ENCODE data around the gene IGSF9B. TPM values are rescaled to one million over a fixed set of nuclear protein-coding genes. Genes with fewer than 3 reads are reported as not detected.

IGSF9B gene
- total RNA-seq, 2 donors from 2014 or later: 1.8 to 9.1 TPM

GRCh38 chr11:133946051-133946450 lies 10.7 kb downstream of the IGSF9B start:
- no peak overlapping the region for H3K27ac Mint-ChIP-seq
- no peaks in the 10 kb centered on the region for H3K9me3 Mint-ChIP-seq
- H3K36me3 Mint-ChIP-seq: no peaks in the 10 kb centered on the region
- H3K4me3 Mint-ChIP-seq: no peak overlapping the region
- H3K27me3 Mint-ChIP-seq: peaks cover 24% of the 10 kb centered on the region in 2 donors
- ATAC-seq (no peak), DNase-seq (ENCODE audit: low spot score) (no peak)
- peaks cover 15 to 17% of the 10 kb centered on the region in 2 donors for H3K4me1 Mint-ChIP-seq (ENCODE audit: low read depth in 2 of 2)

DNA sequence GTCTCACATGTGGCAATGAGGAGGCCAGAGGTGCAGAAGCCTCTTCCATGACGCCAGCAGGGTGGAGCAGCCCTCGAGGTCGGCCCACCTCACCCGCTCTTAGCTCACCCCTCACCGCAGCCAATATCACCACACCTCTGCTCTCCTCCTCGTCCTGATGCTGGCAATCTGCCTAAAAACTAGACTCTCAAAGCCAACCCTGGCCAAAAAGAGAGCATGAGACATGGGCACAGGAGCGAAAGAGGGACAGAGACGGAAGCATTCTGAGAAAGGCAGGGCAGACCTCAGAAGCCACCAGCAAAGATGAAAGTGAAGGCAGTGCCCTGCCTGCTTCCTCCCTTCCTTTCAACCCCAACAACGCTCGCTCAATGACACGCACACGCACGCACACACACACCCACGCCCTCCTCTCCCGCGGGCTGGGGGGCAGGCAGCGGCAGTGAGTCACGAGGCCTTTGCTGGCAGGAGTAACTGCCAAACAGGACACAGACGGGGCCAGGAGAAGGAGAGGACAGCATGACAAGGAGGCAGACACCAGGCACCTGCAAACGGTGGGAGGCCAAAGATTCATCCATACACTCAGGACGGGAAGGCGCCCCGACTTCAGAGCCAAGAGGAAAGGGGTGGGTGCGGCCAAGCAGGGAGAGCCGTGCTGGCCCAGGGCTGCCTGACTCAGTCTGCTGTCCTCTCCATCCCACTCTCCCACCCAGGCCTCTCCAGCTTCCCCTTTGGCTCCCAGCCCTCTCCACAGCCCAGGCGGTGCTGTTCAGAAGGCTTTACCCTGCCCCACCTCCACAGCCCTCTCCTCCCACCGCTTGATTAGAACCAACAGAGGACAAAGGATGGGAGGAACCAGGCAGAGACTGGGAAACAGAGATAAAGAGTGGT lies 11.4 kb downstream of the IGSF9B start:
- no peaks in the 10 kb centered on the region for H3K36me3 Mint-ChIP-seq
- peak; percentile 89 to 90 for ATAC-seq

DNA sequence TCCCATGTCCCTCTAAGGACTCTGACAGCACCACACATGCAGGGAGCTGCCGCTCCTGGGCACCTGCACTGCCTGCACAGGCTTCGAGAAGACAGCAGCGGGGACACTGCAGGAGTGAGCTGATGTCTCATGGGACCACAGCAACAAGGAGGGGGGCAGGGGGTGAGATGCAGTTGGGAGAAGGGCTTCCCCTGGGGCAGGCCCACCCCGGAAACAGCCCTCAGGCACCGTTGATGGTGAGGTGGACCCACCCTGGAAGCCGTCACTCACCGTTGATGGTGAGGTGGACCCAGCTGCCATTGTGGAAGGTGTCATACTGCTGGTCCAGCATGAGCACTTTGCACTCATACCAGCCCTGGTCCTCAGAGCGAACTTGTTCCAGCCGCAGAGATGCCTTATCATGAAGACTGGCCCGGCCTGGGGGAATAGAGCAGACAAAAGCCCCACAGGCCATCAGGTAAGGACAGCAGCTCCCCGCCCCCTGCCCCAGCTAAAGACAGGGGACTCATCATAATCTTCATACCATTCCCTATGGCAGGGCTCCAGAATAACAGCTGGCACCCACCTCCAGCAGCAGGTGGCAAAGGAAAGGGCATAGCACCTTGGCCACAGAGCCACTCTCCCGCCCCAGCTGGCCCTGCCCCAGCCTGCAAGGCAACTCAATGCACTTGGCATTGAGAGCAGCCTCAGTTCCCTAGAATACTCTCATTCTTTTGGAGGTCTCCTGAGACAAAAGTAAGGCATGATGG lies 12.6 kb downstream of the IGSF9B start:
- Mint-ChIP-seq H3K9me3 (peaks cover 10% of the 10 kb centered on the region), H3K27ac (peak overlapping the region in 1 of 2 donors; percentile 53), H3K4me3 (peak overlapping the region; percentile 73), H3K27me3 (peaks cover 17% of the 10 kb centered on the region in 2 donors), H3K36me3 (no peaks in the 10 kb centered on the region), H3K4me1 (ENCODE audit: low read depth in 2 of 2) (peaks cover 15 to 24% of the 10 kb centered on the region in 2 donors)
- DNase-seq (ENCODE audit: low spot score) (no peak), ATAC-seq (no peak)

More for the DNA sequence above, 11.4 kb downstream of the IGSF9B start:
- DNase-seq (ENCODE audit: low spot score): peak; percentile 75
- Mint-ChIP-seq H3K9me3 (peaks cover 2% of the 10 kb centered on the region), H3K4me1 (ENCODE audit: low read depth in 2 of 2) (peaks cover 15 to 17% of the 10 kb centered on the region in 2 donors), H3K27me3 (peaks cover 24% of the 10 kb centered on the region in 2 donors), H3K4me3 (peak overlapping the region; percentile 73), H3K27ac (peak overlapping the region; percentile 53 to 80)

DNA sequence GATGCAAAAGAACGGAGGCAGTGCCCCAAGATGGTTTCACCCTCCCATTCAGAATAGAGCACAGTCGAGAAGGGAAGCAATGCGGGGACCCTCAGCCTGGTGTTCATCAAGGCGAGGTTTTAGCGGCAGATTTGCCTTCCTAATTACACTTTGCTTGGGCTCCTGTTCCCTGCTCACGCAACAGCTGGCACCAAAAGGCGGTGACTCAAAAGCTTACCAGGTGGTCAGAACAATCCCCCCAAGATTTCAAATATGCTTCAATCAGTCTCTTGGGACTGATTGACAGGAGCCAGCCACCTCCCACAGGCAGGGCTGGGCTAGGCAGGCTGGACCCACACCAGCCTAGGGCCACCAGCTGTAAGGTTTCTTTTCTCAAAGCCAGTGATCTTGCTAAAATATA lies 14.2 kb downstream of the IGSF9B start:
- Mint-ChIP-seq H3K9me3 (peaks cover 10% of the 10 kb centered on the region), H3K27me3 (peaks cover 3 to 7% of the 10 kb centered on the region in 2 donors), H3K4me3 (no peak overlapping the region), H3K4me1 (ENCODE audit: low read depth in 2 of 2) (peaks cover 10 to 20% of the 10 kb centered on the region in 2 donors), H3K27ac (no peak overlapping the region), H3K36me3 (no peaks in the 10 kb centered on the region)
- no peak for ATAC-seq
- no peak for DNase-seq (ENCODE audit: low spot score)

GRCh38 chr11:133941546-133941945 lies 15.2 kb downstream of the IGSF9B start:
- Mint-ChIP-seq H3K9me3 (peaks cover 10% of the 10 kb centered on the region), H3K36me3 (no peaks in the 10 kb centered on the region), H3K4me3 (no peak overlapping the region), H3K27ac (no peak overlapping the region), H3K4me1 (ENCODE audit: low read depth in 2 of 2) (peaks cover 8 to 18% of the 10 kb centered on the region in 2 donors), H3K27me3 (peaks cover 0 to 6% of the 10 kb centered on the region in 2 donors)
- DNase-seq (ENCODE audit: low spot score): no peak
- no peak for ATAC-seq

- no peak for DNase-seq (ENCODE audit: low spot score)
- H3K4me1 Mint-ChIP-seq (ENCODE audit: low read depth in 2 of 2): peaks cover 2 to 12% of the 10 kb centered on the region in 2 donors
- no peaks in the 10 kb centered on the region for H3K36me3 Mint-ChIP-seq
Measured at GRCh38 chr11:133940034-133940433, 16.7 kb downstream of the IGSF9B start.

DNA sequence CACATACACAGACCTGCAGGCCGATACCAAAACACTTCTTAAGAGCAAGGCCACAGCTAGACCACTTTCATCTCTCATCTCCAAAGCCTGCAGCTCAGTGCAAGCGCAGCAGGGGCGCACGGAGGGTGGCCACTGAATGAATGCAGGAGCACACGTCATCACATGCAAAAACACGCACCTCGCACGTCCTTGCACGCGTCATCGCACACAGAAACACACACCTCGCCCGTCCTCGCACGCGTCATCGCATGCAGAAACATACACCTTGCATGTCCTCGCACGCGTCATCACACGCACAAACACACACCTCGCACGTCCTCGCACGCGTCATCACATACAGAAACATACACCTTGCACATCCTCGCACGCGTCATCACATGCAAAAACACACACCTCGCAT lies 17.2 kb downstream of the IGSF9B start:
- Mint-ChIP-seq H3K4me1 (ENCODE audit: low read depth in 2 of 2) (peaks cover 0 to 9% of the 10 kb centered on the region in 2 donors), H3K36me3 (no peaks in the 10 kb centered on the region), H3K27ac (no peak overlapping the region), H3K27me3 (no peaks in the 10 kb centered on the region), H3K9me3 (peaks cover 10% of the 10 kb centered on the region), H3K4me3 (no peak overlapping the region)
- ATAC-seq (no peak), DNase-seq (ENCODE audit: low spot score) (no peak)

More at GRCh38 chr11:133940034-133940433, 16.7 kb downstream of the IGSF9B start:
- Mint-ChIP-seq H3K27me3 (peaks cover 0 to 1% of the 10 kb centered on the region in 2 donors), H3K9me3 (peaks cover 10% of the 10 kb centered on the region), H3K4me3 (no peak overlapping the region), H3K27ac (no peak overlapping the region)
- ATAC-seq: no peak

DNA sequence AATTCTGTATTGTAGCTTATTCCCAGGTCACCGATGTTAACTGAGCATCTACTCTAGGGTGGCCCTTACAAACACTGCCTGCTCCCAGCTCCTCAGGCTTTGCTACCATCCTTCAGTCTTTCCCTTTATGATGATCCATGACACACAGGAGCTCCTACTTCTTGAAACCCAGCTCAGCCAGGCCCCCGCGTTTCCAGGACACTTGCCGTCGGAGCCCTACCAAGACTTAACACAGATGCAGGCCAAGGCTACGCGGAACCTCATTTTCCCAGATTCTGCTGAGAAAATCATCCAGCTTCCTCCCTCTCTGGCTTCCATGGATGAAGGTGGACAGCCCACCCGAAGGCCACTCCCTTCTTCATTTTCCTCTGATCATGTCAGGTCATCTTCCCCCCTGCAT lies 18.6 kb downstream of the IGSF9B start:
- Mint-ChIP-seq H3K4me3 (no peak overlapping the region), H3K27ac (no peak overlapping the region), H3K27me3 (no peaks in the 10 kb centered on the region), H3K4me1 (ENCODE audit: low read depth in 2 of 2) (peaks cover 0 to 7% of the 10 kb centered on the region in 2 donors), H3K9me3 (peaks cover 10% of the 10 kb centered on the region), H3K36me3 (no peaks in the 10 kb centered on the region)
- ATAC-seq (no peak), DNase-seq (ENCODE audit: low spot score) (no peak)

DNA sequence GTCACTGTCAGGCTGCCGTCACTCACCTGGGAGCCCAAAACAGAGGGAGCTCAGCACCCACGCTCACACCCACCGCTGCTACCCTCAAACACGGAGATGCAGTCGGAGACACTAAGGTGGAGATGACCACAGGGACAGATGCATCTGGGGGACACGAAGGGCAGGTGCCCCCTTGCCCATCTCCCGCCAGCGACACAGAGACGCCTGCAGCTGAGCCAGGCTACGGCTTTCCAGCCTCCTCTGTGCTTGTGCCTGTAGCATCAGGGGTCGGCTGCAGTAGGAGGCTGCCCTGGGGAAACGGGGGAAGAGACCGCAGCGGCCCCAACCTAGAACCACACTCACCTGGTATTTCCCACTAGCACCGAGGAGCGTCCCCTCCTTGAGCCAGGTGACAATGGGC lies 19.3 kb downstream of the IGSF9B start:
- Mint-ChIP-seq H3K36me3 (no peaks in the 10 kb centered on the region), H3K27ac (no peak overlapping the region), H3K4me1 (ENCODE audit: low read depth in 2 of 2) (peaks cover 0 to 7% of the 10 kb centered on the region in 2 donors), H3K4me3 (no peak overlapping the region), H3K27me3 (no peaks in the 10 kb centered on the region), H3K9me3 (peaks cover 10% of the 10 kb centered on the region)
- no peak for DNase-seq (ENCODE audit: low spot score)
- ATAC-seq: no peak

DNA sequence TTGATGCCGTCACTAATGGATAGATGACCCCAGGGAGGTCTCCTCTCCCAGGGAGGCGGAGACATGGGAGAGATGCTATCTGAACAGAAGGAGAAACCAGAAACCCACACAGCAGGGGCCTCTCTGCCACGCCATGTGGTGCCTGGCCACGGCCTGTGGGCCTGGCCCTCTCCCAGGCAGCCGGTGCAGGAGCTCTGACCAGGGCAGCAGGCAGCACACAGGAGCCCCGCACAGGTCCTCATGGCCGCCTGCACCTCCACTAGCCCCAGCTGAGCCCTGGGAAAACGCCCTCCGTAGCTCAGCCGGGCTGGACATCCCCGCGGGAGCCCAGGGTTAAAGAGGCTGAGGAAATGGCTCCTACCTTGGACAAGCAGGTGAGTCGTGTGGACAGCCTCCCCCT lies 19.8 kb downstream of the IGSF9B start:
- H3K27ac Mint-ChIP-seq: no peak overlapping the region
- no peak for ATAC-seq
- no peak overlapping the region for H3K4me3 Mint-ChIP-seq
- peaks cover 10% of the 10 kb centered on the region for H3K9me3 Mint-ChIP-seq
- no peaks in the 10 kb centered on the region for H3K27me3 Mint-ChIP-seq
- H3K36me3 Mint-ChIP-seq: no peaks in the 10 kb centered on the region
- H3K4me1 Mint-ChIP-seq (ENCODE audit: low read depth in 2 of 2): peaks cover 0 to 7% of the 10 kb centered on the region in 2 donors
- DNase-seq (ENCODE audit: low spot score): no peak

- DNase-seq (ENCODE audit: low spot score) (no peak), ATAC-seq (no peak)
- Mint-ChIP-seq H3K9me3 (peaks cover 10% of the 10 kb centered on the region), H3K27ac (no peak overlapping the region), H3K4me3 (no peak overlapping the region), H3K27me3 (no peaks in the 10 kb centered on the region), H3K36me3 (no peaks in the 10 kb centered on the region), H3K4me1 (ENCODE audit: low read depth in 2 of 2) (peaks cover 0 to 7% of the 10 kb centered on the region in 2 donors)
Measured at GRCh38 chr11:133936592-133936991, 20.2 kb downstream of the IGSF9B start.

DNA sequence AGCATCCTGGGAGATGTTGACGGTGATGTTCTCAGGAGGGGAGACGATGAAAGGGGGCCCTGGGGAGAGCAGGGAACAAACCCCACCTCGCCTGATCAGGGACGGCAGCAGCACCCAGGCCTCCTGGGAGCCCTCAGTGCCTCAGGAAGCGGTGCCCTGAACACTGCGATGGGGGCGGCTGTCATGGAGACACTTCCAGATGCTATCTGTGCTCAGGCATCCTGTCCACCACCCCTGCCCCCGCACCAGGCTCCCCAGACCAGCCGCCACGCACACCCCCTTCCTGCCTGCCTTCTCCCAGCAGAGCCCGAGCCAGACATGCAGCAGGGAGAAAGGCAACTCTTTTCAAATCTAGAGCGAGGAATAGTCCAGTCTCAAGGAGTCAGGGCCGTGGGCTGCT lies 20.6 kb downstream of the IGSF9B start:
- ATAC-seq (no peak), DNase-seq (ENCODE audit: low spot score) (no peak)
- Mint-ChIP-seq H3K9me3 (peaks cover 10% of the 10 kb centered on the region), H3K27me3 (no peaks in the 10 kb centered on the region), H3K36me3 (no peaks in the 10 kb centered on the region), H3K27ac (no peak overlapping the region), H3K4me3 (no peak overlapping the region), H3K4me1 (ENCODE audit: low read depth in 2 of 2) (peaks cover 0 to 7% of the 10 kb centered on the region in 2 donors)

DNA sequence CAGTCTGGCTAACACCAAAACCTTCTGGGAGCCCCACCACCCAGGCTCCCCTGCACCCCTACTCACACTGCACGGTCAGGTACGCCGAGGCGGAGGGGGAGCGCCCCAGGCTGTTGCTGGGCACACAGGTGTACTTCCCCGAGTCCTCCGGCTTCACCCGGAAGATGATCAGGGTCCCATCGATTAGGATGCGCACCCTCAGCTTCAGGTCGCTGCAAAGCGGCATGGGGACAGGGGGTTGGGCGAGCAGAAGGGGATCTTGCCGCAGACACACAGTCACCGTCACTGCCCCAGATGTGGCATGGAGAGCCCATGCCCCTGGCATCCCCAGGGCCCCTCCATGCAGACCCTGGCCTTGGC lies 21.2 kb downstream of the IGSF9B start:
- ATAC-seq (no peak), DNase-seq (ENCODE audit: low spot score) (no peak)
- Mint-ChIP-seq H3K27ac (no peak overlapping the region), H3K4me3 (no peak overlapping the region), H3K4me1 (ENCODE audit: low read depth in 2 of 2) (peaks cover 0 to 7% of the 10 kb centered on the region in 2 donors), H3K9me3 (peaks cover 10% of the 10 kb centered on the region), H3K27me3 (no peaks in the 10 kb centered on the region), H3K36me3 (no peaks in the 10 kb centered on the region)

Data from natural killer cell treated with Interleukin-12 subunit alpha and Interleukin-12 subunit beta and Interleukin-15 and Interleukin-18, amount 100 ng/mL, for 72 hours (primary cell).